ENCODE measurements around the gene B3GALT4. TPM values are rescaled to one million over a fixed set of nuclear protein-coding genes. Genes with fewer than 3 reads are reported as not detected.

The B3GALT4 gene
- total and polyA plus RNA-seq, 2 experiments from 2014 or later: 11.0 to 15.5 TPM

- Histone ChIP-seq H3K27me3 (no peaks in the 10 kb centered on the region), H3K27ac (no peak overlapping the region), H3K4me1 (ENCODE audit: low read depth) (peaks cover 8% of the 10 kb centered on the region), H3K36me3 (peaks cover 21% of the 10 kb centered on the region), H3K4me3 (no peak overlapping the region), H3K9me3 (ENCODE audit: low read depth) (no peaks in the 10 kb centered on the region)
- TF ChIP-seq CTCF (IDR thresholded peaks at IDR 0.05; ENCODE audit: low read depth, low read length): no peak
- no peak for DNase-seq (ENCODE audit: low read depth in 1 of 2, low spot score in 1 of 2)
Observed at GRCh38 chr6:33315793-33316602, 39.1 kb downstream of the B3GALT4 start.

GRCh38 chr6:33316603-33317418 is 39.9 kb downstream of the B3GALT4 start:
- peak overlapping the region; percentile 85 for H3K27ac ChIP-seq
- no peak for DNase-seq (ENCODE audit: low read depth in 1 of 2, low spot score in 1 of 2)
- peaks cover 8% of the 10 kb centered on the region for H3K4me1 ChIP-seq (ENCODE audit: low read depth)
- peaks cover 21% of the 10 kb centered on the region for H3K36me3 ChIP-seq
- no peaks in the 10 kb centered on the region for H3K27me3 ChIP-seq
- no peak for TF ChIP-seq CTCF (IDR thresholded peaks at IDR 0.05; ENCODE audit: low read depth, low read length)
- peak overlapping the region; percentile 58 for H3K4me3 ChIP-seq
- H3K9me3 ChIP-seq (ENCODE audit: low read depth): no peaks in the 10 kb centered on the region

- no peak for DNase-seq (ENCODE audit: low read depth in 1 of 2, low spot score in 1 of 2)
- Histone ChIP-seq H3K4me1 (ENCODE audit: low read depth) (peaks cover 8% of the 10 kb centered on the region), H3K4me3 (peak overlapping the region; percentile 58), H3K36me3 (peaks cover 21% of the 10 kb centered on the region), H3K27ac (peak overlapping the region; percentile 85), H3K9me3 (ENCODE audit: low read depth) (no peaks in the 10 kb centered on the region), H3K27me3 (no peaks in the 10 kb centered on the region)
- no peak for TF ChIP-seq CTCF (IDR thresholded peaks at IDR 0.05; ENCODE audit: low read depth, low read length)
Observed at GRCh38 chr6:33317419-33317668, 40.4 kb downstream of the B3GALT4 start.

- TF ChIP-seq CTCF (IDR thresholded peaks at IDR 0.05; ENCODE audit: low read depth, low read length): no peak
- Histone ChIP-seq H3K9me3 (ENCODE audit: low read depth) (no peaks in the 10 kb centered on the region), H3K27me3 (no peaks in the 10 kb centered on the region), H3K4me3 (peak within 1 kb of the TSS; percentile 58), H3K4me1 (ENCODE audit: low read depth) (peaks cover 8% of the 10 kb centered on the region), H3K36me3 (peaks cover 21% of the 10 kb centered on the region), H3K27ac (peak within 1 kb of the TSS; percentile 85)
- DNase-seq (ENCODE audit: low read depth in 1 of 2, low spot score in 1 of 2): peak; percentile 100
Observed at GRCh38 chr6:33317669-33318425, 40.9 kb downstream of the B3GALT4 start, which contains the start of gene ZBTB22. ZBTB22 (minus strand) TSS chr6:33317744; CDS start chr6:33316916, 828 bp downstream.

GRCh38 chr6:33318426-33319073 is 41.6 kb downstream of the B3GALT4 start:
- peaks cover 21% of the 10 kb centered on the region for H3K36me3 ChIP-seq
- peak overlapping the region; percentile 78 for H3K27ac ChIP-seq
- TF ChIP-seq CTCF (IDR thresholded peaks at IDR 0.05; ENCODE audit: low read depth, low read length): no peak
- peak overlapping the region; percentile 58 for H3K4me3 ChIP-seq
- peaks cover 8% of the 10 kb centered on the region for H3K4me1 ChIP-seq (ENCODE audit: low read depth)
- no peaks in the 10 kb centered on the region for H3K27me3 ChIP-seq
- H3K9me3 ChIP-seq (ENCODE audit: low read depth): no peaks in the 10 kb centered on the region
- DNase-seq (ENCODE audit: low read depth in 1 of 2, low spot score in 1 of 2): no peak

Measured in cardiac muscle cell (in vitro differentiated cells and primary cell).